ENCODE results near the gene GTPBP6. TPM values are rescaled to one million over a fixed set of nuclear protein-coding genes. Genes with fewer than 3 reads are reported as not detected.

The GTPBP6 gene
- total RNA-seq, 4 donors from 2014 or later, result 39.3 to 84.1 (median 56.3) TPM

DNA sequence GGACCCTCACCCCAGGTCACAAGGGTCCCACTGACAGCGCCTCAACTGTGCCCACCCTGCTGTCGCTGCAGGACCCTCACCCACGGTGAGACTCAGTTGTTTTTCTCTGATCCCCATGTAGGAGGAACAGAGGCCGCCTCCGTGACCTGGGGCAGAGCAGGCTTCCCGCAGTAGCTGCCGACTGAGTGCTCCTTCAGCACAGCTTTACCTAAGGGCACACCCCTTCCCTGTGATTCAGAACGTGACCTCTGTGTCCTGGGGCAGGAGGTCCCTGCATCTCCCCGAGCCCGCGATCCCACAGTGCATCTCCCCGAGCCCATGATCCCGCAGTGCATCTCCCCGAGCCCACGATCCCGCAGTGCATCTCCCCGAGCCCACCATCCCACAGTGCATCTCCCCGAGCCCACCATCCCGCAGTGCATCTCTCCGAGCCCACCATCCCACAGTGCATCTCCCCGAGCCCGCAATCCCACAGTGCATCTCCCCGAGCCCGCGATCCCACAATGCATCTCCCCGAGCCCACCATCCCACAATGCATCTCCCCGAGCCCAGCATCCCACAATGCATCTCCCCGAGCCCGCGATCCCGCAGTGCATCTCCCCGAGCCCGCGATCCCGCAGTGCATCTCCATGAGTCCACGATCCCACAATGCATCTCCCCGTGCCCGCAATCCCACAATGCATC is 44.5 kb upstream of the GTPBP6 start:
- no peak for DNase-seq (ENCODE audit: low spot score in 2 of 2)
- H3K36me3 ChIP-seq, result peaks cover 0 to 43% (median 5%) of the 10 kb centered on the region in 3 donors
- no peak overlapping the region for H3K27ac ChIP-seq
- no peaks in the 10 kb centered on the region for H3K27me3 ChIP-seq
- TF ChIP-seq POLR2A (IDR thresholded peaks at IDR 0.05) (no peak), CTCF (IDR thresholded peaks at IDR 0.05) (no peak), EP300 (IDR thresholded peaks at IDR 0.05) (no peak)
- 77 to 80% methylated on average over 37 to 38 of the region's 38 CpGs for WGBS, 2 donors
- peaks cover 0 to 29% (median 6%) of the 10 kb centered on the region in 4 donors for H3K9me3 ChIP-seq
- H3K4me3 ChIP-seq, result no peak overlapping the region
- H3K4me1 ChIP-seq, result no peaks in the 10 kb centered on the region

- H3K9me3 ChIP-seq, result peaks cover 0 to 29% (median 6%) of the 10 kb centered on the region in 4 donors
- peaks cover 0 to 48% (median 5%) of the 10 kb centered on the region in 3 donors for H3K36me3 ChIP-seq
- DNase-seq (ENCODE audit: low spot score in 2 of 2), result no peak
- no peaks in the 10 kb centered on the region for H3K27me3 ChIP-seq
- no peak for TF ChIP-seq EP300 (IDR thresholded peaks at IDR 0.05)
- no peak for TF ChIP-seq CTCF (IDR thresholded peaks at IDR 0.05)
- TF ChIP-seq POLR2A (IDR thresholded peaks at IDR 0.05), result no peak
- H3K27ac ChIP-seq, result no peak overlapping the region
- H3K4me3 ChIP-seq, result no peak overlapping the region
- H3K4me1 ChIP-seq, result no peaks in the 10 kb centered on the region
- WGBS, 2 donors, result 97 to 98% methylated on average over 11 to 12 of the region's 13 CpGs
Observed at GRCh38 chrX:362351-362750, 43.8 kb upstream of the GTPBP6 start.

- H3K4me1 ChIP-seq, result no peaks in the 10 kb centered on the region
- TF ChIP-seq CTCF (IDR thresholded peaks at IDR 0.05) (no peak), EP300 (IDR thresholded peaks at IDR 0.05) (no peak), POLR2A (IDR thresholded peaks at IDR 0.05) (no peak)
- peaks cover 0 to 48% (median 5%) of the 10 kb centered on the region in 3 donors for H3K36me3 ChIP-seq
- 96 to 97% methylated on average over 45 to 47 of the region's 54 CpGs for WGBS, 2 donors
- H3K27me3 ChIP-seq, result no peaks in the 10 kb centered on the region
- no peak overlapping the region for H3K4me3 ChIP-seq
- peaks cover 0 to 29% (median 6%) of the 10 kb centered on the region in 4 donors for H3K9me3 ChIP-seq
- no peak for DNase-seq (ENCODE audit: low spot score in 2 of 2)
- no peak overlapping the region for H3K27ac ChIP-seq
Observed at GRCh38 chrX:361231-362145, 42.9 kb upstream of the GTPBP6 start.

GRCh38 chrX:360496-361150 is 42.0 kb upstream of the GTPBP6 start:
- Histone ChIP-seq H3K4me1 (no peaks in the 10 kb centered on the region), H3K27ac (no peak overlapping the region), H3K36me3 (peaks cover 0 to 56% (median 5%) of the 10 kb centered on the region in 3 donors), H3K27me3 (no peaks in the 10 kb centered on the region), H3K4me3 (no peak overlapping the region), H3K9me3 (peaks cover 0 to 29% (median 6%) of the 10 kb centered on the region in 4 donors)
- no peak for DNase-seq (ENCODE audit: low spot score in 2 of 2)
- 83 to 95% methylated on average over 23 to 26 of the region's 26 CpGs for WGBS, 2 donors
- TF ChIP-seq CTCF (IDR thresholded peaks at IDR 0.05) (no peak), POLR2A (IDR thresholded peaks at IDR 0.05) (no peak), EP300 (IDR thresholded peaks at IDR 0.05) (no peak)
